ENCODE data around the gene PXDC1.

PXDC1 gene

DNA sequence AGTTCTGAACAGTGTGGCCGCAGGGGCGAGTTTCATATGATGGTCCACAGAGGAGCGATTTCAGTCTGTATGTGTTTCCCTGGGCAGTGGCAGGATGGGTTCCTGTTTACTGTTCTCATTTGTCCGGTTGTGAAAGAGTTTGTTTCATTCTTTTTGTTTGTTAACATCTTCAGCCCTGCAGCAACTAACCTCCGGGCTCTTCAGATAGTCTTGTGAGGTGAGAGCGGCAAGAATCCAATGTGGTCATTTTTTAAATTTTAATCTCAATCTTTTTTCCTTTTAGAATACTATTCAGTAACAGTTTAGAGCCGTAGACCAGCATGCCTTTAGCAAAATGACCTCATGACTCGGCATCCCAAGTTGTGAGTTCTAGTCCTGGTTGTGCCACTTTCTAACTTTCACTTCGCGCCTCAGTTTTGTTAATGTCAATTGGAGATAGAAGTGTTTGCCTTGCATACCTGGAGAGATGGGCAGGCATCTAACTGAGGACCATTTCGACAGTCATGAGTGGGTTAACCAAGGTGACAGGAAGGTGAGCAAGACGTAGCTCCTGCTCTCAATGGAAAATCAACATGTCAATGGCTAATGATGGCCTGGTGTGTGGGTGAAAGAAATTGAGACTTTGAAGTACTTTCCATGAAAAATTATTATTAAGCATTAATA lies 38.5 kb upstream of the PXDC1 start:
- Histone ChIP-seq H3K27me3 (replicated peaks) (no peaks in the 10 kb centered on the region), H3K36me3 (replicated peaks) (no peaks in the 10 kb centered on the region), H3K4me3 (ENCODE audit: low read depth, low read length) (no peak overlapping the region), H3K27ac (no peak overlapping the region)
- DNase-seq: no peak
- in situ Hi-C loops (cut with HindIII; ENCODE audit: low pct_ligation_motif_present, low sequenced_read_pairs): no loop called here
- TF ChIP-seq, protein P1, sequence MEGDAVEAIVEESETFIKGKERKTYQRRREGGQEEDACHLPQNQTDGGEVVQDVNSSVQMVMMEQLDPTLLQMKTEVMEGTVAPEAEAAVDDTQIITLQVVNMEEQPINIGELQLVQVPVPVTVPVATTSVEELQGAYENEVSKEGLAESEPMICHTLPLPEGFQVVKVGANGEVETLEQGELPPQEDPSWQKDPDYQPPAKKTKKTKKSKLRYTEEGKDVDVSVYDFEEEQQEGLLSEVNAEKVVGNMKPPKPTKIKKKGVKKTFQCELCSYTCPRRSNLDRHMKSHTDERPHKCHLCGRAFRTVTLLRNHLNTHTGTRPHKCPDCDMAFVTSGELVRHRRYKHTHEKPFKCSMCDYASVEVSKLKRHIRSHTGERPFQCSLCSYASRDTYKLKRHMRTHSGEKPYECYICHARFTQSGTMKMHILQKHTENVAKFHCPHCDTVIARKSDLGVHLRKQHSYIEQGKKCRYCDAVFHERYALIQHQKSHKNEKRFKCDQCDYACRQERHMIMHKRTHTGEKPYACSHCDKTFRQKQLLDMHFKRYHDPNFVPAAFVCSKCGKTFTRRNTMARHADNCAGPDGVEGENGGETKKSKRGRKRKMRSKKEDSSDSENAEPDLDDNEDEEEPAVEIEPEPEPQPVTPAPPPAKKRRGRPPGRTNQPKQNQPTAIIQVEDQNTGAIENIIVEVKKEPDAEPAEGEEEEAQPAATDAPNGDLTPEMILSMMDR (IDR thresholded peaks at IDR 0.05; ENCODE audit: low read depth, low read length, missing control alignments): no peak

DNA sequence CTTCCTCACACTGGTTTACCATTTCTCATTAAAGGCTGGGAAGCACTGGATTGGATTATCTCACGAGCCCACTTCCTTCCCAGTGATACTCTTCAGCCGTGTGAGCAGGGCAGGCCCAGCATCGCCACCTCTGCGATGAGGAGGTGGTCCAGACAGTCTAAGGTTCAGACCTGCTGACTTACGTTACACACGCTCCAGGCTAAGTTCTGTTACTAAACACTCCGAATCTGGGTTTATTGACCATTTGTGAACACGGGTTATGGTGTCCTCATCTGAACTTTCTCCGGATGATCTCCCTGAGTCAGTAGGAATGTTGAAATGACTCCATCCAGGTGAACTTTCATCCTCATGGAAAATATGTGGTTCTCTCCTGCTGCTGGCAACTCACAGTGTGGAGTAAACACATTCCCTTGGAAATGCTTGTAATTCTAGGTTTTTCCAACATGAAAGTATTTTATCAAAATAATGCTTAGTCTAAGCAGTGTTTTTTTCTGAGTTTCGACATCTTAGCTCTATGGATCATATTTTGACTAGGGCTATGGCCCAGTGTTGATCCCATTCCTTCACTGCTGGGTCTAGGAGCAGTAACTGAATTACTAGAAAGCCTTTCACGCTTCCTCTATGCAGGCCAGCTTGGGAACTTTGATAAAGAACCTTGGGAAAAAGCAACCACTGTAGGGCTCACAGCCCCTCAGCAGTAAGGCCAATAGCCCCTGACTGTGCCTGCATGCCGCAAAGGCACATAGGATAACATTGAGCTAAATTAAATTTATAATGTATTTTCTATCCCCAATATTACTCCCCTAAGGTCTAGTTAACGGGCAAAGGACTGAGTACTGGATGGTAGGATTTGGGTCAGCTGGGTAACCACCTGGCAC lies 37.7 kb upstream of the PXDC1 start:
- no peak for DNase-seq
- Histone ChIP-seq H3K27ac (no peak overlapping the region), H3K36me3 (replicated peaks) (no peaks in the 10 kb centered on the region), H3K27me3 (replicated peaks) (no peaks in the 10 kb centered on the region), H3K4me3 (ENCODE audit: low read depth, low read length) (no peak overlapping the region)
- TF ChIP-seq, protein P1 (IDR thresholded peaks at IDR 0.05; ENCODE audit: low read depth, low read length, missing control alignments): no peak
- in situ Hi-C loops (cut with HindIII; ENCODE audit: low pct_ligation_motif_present, low sequenced_read_pairs): no loop called here

DNA sequence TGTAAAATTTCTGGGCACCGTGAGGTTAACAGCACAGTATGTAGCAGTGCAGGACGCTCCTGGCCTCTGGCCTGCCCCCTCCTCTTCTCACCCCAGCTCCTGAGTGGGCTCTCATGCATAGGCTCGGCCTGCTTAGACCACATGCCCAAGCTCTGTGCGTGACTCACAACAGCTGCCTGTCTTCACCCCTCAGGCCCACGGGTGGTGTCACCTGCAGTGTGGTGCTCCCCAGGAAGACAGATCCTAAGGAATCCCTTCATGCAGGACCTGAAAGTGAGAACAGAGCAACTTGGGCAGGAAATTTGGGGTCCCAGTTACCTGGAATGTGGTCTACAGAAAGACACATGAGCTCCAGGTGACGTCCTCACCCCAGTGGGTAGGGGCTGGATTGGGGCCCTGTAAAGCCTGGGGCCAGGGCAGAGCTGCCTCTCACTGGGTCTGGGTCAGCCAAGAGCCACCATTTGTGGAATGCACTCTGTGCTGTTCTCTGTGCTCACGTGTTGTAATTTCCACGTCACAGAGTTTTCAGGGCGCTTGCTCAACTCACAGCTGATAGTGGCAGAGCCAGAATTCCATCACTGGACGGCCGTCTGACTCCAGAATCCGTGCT lies 37.0 kb upstream of the PXDC1 start:
- TF ChIP-seq, protein P1 (IDR thresholded peaks at IDR 0.05; ENCODE audit: low read depth, low read length, missing control alignments): no peak
- Histone ChIP-seq H3K27ac (no peak overlapping the region), H3K4me3 (ENCODE audit: low read depth, low read length) (no peak overlapping the region), H3K36me3 (replicated peaks) (no peaks in the 10 kb centered on the region), H3K27me3 (replicated peaks) (no peaks in the 10 kb centered on the region)
- DNase-seq: no peak
- in situ Hi-C loops (cut with HindIII; ENCODE audit: low pct_ligation_motif_present, low sequenced_read_pairs): no loop called here

DNA sequence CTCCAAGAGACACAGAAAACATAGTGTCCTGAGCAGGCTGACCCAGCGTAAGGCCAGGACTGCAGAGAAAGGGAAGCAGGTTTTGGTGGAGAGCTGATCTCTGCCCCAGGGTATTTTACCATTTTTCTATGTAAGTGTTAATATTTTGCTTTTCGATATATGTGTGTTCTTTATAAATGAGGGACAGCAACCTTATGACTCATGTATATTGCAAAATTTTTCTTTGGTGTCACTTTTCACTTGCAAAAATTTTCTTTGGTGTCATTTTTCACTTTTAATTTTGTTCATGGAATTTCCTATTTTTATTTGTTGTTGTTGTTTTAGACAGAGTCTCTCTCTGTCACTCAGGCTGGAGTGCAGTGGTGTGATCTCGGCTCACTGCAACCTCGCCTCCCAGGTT lies 34.6 kb upstream of the PXDC1 start:
- no peak for DNase-seq
- H3K4me3 ChIP-seq (ENCODE audit: low read depth, low read length): no peak overlapping the region
- TF ChIP-seq, protein P1 (IDR thresholded peaks at IDR 0.05; ENCODE audit: low read depth, low read length, missing control alignments): no peak
- in situ Hi-C loops (cut with HindIII; ENCODE audit: low pct_ligation_motif_present, low sequenced_read_pairs): no loop called here
- H3K27me3 ChIP-seq (replicated peaks): no peaks in the 10 kb centered on the region
- no peaks in the 10 kb centered on the region for H3K36me3 ChIP-seq (replicated peaks)
- no peak overlapping the region for H3K27ac ChIP-seq

DNA sequence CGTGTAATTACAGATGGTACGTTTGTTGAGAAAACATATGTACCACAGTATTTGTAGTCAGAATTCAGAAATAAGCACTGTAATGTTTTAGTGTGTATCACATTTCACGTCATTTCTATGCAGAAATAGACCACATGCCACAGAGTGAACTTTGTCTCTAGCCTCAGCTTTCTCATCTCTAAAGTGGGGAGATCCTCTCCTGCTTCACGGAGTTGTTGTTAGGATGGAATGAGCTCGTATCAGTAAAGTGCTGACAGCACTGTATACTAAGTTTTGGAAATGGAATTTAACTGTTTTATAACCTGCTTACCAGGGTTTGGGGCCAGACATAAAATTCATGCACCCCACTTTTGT lies 34.2 kb upstream of the PXDC1 start:
- DNase-seq: no peak
- in situ Hi-C loops (cut with HindIII; ENCODE audit: low pct_ligation_motif_present, low sequenced_read_pairs): no loop called here
- Histone ChIP-seq H3K4me3 (ENCODE audit: low read depth, low read length) (no peak overlapping the region), H3K27me3 (replicated peaks) (no peaks in the 10 kb centered on the region), H3K27ac (no peak overlapping the region), H3K36me3 (replicated peaks) (no peaks in the 10 kb centered on the region)
- TF ChIP-seq, protein P1 (IDR thresholded peaks at IDR 0.05; ENCODE audit: low read depth, low read length, missing control alignments): no peak
